ENCODE measurements around the gene LIMK2.

Gene LIMK2

DNA sequence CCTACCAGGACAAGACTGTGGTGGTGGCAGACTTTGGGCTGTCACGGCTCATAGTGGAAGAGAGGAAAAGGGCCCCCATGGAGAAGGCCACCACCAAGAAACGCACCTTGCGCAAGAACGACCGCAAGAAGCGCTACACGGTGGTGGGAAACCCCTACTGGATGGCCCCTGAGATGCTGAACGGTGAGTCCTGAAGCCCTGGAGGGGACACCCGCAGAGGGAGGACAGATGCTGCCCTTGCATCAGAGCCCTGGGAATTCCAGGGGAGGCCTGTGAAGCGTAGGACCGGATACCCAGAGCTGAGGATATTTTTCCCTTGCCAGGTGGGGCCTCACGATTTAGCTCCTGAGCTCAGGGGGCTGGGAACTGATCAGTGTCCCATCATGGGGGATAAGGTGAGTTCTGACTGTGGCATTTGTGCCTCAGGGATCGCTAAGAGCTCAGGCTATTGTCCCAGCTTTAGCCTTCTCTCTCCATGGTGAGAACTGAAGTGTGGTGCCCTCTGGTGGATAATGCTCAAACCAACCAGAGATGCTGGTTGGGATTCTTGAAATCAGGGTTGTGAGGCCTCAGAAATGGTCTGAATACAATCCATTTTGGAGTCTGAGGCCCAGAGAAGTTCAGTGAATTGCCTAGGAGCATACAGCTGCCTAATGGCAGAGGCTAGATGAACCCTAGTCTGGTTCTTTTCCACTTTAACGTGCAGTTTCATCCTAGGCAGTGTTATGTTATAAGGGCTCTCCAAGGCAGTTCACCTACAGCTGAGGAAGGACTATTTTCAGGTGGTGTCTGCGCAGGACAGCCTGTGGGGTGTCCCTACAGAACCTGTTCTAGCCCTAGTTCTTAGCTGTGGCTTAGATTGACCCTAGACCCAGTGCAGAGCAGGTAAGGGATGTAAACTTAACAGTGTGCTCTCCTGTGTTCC, 60.7 kb downstream of the LIMK2 start:
- DNase-seq (ENCODE audit: low spot score), result no peak

DNA sequence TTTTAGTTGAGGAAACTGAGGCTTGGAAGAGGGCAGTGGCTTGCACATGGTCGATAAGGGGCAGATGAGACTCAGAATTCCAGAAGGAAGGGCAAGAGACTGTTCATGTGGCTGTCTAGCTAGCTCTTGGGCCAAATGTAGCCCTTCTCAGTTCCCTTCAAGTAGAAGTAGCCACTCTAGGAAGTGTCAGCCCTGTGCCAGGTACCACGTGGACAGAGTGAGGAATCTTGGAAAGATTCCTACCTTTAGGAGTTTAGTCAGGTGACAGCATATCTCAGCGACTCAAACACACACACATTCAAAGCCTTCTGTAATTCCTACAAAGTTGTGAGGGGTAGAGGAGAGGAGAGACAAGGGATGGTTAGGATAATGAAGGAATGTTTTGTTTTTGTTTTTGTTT, 61.9 kb downstream of the LIMK2 start:
- no peak for DNase-seq (ENCODE audit: low spot score)
- TF ChIP-seq, protein P1, sequence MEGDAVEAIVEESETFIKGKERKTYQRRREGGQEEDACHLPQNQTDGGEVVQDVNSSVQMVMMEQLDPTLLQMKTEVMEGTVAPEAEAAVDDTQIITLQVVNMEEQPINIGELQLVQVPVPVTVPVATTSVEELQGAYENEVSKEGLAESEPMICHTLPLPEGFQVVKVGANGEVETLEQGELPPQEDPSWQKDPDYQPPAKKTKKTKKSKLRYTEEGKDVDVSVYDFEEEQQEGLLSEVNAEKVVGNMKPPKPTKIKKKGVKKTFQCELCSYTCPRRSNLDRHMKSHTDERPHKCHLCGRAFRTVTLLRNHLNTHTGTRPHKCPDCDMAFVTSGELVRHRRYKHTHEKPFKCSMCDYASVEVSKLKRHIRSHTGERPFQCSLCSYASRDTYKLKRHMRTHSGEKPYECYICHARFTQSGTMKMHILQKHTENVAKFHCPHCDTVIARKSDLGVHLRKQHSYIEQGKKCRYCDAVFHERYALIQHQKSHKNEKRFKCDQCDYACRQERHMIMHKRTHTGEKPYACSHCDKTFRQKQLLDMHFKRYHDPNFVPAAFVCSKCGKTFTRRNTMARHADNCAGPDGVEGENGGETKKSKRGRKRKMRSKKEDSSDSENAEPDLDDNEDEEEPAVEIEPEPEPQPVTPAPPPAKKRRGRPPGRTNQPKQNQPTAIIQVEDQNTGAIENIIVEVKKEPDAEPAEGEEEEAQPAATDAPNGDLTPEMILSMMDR (IDR thresholded peaks at IDR 0.05), result no peak
- Histone ChIP-seq H3K27ac (no peak overlapping the region), H3K4me3 (no peak overlapping the region)

More for the DNA sequence above, 60.7 kb downstream of the LIMK2 start:
- TF ChIP-seq, protein P1 (IDR thresholded peaks at IDR 0.05), result peak; percentile 63
- Histone ChIP-seq H3K27ac (no peak overlapping the region), H3K4me3 (no peak overlapping the region)

GRCh38 chr22:31275018-31275417, 62.9 kb downstream of the LIMK2 start:
- H3K4me3 ChIP-seq, result no peak overlapping the region
- no peak overlapping the region for H3K27ac ChIP-seq
- no peak for DNase-seq (ENCODE audit: low spot score)
- TF ChIP-seq, protein P1 (IDR thresholded peaks at IDR 0.05), result no peak

DNA sequence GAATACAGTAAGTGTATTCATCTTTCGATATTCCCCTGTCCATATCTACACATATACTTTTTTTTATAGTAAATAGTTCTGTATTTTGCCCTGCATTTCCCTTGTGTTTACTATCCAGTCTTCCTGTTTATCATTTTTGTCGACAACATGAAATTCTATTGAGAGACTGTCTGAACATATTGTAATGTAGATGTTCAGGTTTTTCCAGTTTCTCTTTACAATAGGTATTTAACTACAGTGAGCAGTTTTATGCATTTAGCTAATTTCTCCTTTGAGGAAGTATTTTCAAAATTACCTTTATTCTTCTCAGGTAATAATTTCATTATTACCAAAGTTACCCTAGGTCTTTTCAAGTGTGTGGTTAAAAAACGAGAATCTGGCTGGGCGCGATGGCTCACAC, 63.5 kb downstream of the LIMK2 start:
- TF ChIP-seq, protein P1 (IDR thresholded peaks at IDR 0.05), result no peak
- no peak for DNase-seq (ENCODE audit: low spot score)
- Histone ChIP-seq H3K27ac (no peak overlapping the region), H3K4me3 (no peak overlapping the region)

GRCh38 chr22:31276426-31277167, 64.5 kb downstream of the LIMK2 start:
- no peak overlapping the region for H3K4me3 ChIP-seq
- H3K27ac ChIP-seq, result no peak overlapping the region
- DNase-seq (ENCODE audit: low spot score), result no peak
- TF ChIP-seq, protein P1 (IDR thresholded peaks at IDR 0.05), result no peak

- Histone ChIP-seq H3K4me3 (no peak overlapping the region), H3K27ac (no peak overlapping the region)
- no peak for DNase-seq (ENCODE audit: low spot score)
- TF ChIP-seq, protein P1 (IDR thresholded peaks at IDR 0.05), result no peak
Measured at GRCh38 chr22:31277741-31278140, 65.6 kb downstream of the LIMK2 start.

Measured in coronary artery (tissue), 2 donors.